GM19035 (cell line): ENCODE measurements around the gene FCHSD2.

ENCODE experiments used
- ATAC-seq: cut with Tn5 transposase; IDR thresholded peaks from one replicate; pipeline ENCODE4 v1.9.1; 2021; ENCODE audit not compliant: unreplicated experiment

The FCHSD2 gene

GRCh38 chr11:73172992-73173656 is 31.0 kb upstream of the FCHSD2 start:
- ATAC-seq, result no peak

DNA sequence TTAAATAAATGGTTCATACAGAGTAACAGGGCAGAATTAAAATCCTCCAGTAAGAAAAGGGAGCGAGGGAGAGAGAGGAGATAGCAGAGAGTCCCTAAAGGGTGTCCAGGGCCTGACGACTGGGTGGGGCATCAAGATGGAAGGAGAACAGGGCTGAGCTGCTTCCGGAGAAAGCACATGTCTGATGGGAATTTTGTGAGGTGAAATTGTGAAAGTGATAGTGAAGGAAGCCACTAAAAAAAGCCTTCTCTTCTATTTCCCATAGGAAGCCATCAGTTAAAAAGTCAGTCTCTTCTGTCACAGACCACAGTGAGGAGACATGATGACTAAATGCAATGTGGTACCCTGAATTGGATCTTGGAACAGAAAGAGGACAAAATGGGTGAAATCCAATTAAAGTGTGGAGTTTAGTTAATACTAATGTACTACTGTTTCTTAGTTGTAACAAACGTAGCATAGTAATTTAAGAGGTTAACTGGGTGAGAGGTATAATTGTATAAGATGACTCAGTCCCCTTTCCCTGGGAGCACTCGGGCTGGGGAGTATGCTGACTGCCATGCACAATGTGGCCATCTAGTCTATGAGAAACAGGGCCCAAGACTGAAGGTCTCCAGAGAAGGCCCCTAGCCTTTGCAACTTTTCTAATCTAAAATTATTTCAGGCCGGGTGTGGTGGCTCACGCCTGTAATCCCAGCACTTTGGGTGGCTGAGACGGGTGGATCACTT is 29.5 kb upstream of the FCHSD2 start:
- no peak for ATAC-seq

DNA sequence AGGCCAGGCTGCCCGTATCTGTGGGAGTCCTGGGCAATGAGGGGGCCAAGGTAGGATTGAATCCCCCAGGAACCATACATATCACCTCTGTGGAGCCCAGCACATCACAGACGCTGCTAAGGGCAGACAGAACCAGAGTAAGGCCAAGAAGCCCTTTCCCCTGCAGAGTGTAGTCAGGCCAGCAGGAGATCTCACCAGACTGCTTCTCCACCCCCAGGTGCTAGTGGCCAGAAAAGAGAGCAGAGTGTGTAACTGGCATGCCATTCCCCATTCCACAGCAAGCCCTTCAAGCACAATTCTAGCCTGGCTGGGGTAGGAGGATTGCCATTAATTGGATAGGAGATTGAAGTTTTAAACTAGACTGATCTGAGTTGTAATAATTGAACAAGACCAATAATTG is 28.0 kb upstream of the FCHSD2 start:
- ATAC-seq, result no peak

GRCh38 chr11:73168925-73169579 is 26.9 kb upstream of the FCHSD2 start:
- ATAC-seq, result no peak

DNA sequence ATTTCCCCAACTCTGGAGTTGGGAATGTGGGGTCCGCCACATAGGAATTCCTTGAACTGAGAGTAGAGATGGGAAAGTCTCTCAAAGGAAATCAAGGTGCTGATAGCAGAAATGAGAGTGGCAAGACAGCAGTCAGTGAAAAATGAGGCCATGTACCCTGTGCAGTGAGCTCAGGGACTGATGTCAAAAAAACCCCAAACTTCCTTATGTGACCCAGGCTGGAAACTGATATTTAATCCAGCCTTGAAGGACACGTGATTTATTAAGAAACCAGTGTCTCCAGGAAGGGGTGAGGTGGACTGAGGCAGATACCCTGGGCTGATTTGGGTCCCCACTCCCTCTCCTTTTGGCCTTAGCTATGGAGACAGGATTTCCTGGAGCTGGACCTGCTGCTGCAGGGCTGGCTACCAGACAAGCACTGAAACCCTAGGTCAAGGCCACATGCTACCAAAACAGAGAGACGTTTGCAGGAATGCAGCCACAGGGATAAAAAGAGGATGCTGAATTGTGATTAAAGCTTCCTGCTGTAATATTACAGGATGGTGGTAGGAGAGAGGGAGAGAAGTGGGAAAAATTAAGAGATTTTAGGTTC is 25.3 kb upstream of the FCHSD2 start:
- ATAC-seq, result no peak

- ATAC-seq, result no peak
Measured at GRCh38 chr11:73164803-73165540, 22.9 kb upstream of the FCHSD2 start.

DNA sequence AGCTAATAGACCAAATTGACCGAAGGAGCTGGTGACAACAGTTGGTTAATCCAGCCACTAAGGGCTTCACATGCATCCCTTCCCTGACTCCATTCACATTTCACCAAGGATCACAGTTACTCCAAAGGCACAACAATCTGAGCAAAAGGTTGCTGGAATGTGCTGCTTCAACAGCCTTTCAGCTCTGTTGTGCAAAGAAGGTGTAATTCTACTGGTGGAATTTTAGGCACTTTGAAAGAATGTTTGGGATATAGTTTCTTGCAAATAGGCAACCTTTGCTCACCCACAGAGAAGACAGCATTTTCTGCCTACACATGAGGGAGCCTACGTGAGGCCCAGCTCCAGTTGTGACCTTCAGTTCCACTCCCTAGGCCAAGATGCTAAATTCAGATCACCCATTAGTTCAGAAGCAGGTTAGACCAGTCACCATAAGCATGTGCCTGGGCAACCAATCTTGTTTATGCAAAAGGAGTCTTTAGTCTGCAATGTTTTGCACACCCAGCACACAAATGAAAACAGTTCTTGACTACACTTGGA is 21.6 kb upstream of the FCHSD2 start:
- no peak for ATAC-seq

- no peak for ATAC-seq
Measured at GRCh38 chr11:73162196-73162740, 20.1 kb upstream of the FCHSD2 start.

DNA sequence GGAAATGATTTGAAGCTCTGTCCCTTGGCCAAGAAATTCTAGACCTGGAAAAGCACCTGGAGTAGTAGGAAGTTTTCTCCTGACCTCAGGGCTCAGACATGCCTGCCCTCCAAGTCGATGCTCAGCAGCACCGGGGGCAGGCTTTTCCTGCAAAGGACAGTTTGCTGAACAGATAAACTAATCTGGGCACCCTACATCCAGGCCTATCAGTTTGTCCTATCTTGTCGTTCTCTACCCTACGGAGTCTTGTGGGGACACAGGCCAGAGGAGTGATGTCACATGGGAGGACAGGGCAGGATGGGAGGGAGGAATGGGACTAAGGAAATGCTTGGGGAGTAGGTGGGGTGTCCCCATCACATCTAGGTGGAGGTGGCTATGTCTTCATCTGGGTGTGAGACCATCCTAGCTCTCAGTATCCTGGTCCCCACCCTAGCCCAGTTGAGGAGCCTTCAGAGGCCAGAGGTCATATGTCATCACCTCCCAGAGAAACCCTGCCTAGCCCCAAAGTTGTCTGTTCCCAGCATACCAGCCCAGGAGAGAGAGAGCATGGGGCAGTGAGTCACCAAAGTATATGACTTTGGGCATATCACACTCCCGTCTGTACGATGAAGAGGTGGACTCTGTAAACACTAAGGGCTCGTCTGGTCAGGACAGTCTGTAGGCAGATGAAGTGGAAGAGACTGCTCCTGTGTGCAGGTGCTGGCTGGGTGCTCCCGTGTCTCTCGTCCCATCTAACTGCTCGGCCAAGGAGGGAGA is 18.1 kb upstream of the FCHSD2 start:
- no peak for ATAC-seq

DNA sequence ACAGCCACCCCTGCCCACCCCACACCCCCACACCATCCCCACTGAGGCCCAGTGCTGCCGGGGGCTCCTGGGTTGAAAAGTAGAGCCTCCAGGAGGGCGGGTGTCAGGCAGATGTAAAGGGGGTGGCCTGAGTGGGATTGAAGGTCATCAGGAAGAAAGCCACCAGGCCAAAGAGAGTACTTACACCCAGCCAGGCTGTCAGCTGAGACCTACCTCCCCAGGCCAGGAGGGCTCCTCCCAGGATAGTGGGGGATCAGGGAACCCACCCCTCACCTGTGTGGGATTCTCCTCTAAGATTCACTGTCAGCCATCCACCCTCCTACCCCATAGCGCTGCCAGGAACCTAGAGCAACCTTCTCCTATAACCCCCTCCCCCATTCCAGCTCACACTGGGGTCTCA is 17.2 kb upstream of the FCHSD2 start:
- ATAC-seq, result no peak

DNA sequence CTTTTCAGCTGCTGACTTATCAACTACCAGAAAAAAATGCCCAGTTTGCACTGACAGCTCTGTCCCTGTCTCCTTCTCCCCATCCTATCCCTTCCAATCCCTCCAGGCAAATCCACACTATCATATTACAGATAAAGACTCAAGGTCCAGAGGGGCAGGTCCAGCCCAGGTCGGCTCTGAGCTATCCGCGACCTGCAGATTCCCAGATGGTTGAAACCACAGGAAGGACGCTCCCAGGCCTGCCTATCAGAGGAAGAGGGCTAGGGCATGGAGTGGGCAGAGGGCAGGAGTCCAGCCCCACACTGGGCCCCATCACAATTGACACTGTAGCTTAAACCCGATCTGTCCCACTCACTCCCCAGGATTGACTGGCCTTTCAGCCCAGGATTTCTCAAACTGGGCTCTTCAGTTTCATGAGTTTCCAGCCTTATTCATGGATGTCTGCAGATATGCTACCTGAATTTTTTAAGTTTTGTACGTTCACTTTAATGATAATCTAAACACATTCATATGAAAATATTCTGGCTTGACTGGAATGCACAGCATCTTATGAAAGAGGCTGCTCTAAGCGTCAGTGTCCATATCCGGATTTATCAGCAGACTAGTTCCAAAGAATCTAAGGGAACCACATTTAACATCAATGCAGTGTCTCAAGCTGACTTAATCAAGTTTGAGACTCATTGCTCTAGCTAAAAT is 16.4 kb upstream of the FCHSD2 start:
- ATAC-seq, result no peak

- peak; percentile 40 for ATAC-seq
Measured at GRCh38 chr11:73157101-73158010, 15.2 kb upstream of the FCHSD2 start.

- no peak for ATAC-seq
Measured at GRCh38 chr11:73156686-73157085, 14.6 kb upstream of the FCHSD2 start.

- no peak for ATAC-seq
Measured at GRCh38 chr11:73156114-73156513, 14.0 kb upstream of the FCHSD2 start.

- ATAC-seq, result no peak
Measured at GRCh38 chr11:73155102-73155501, 13.0 kb upstream of the FCHSD2 start.

GRCh38 chr11:73154178-73154577 is 12.1 kb upstream of the FCHSD2 start:
- peak; percentile 49 for ATAC-seq

GRCh38 chr11:73152861-73153483 is 10.9 kb upstream of the FCHSD2 start:
- peak; percentile 66 for ATAC-seq
